Esophagus mucosa (tissue), 1 donor: Measurements from ENCODE around the gene NUDT4. TPM values are rescaled to one million over a fixed set of nuclear protein-coding genes. Genes with fewer than 3 reads are reported as not detected.
"Not testable (repeated sequence)": the region's sequence is repeated elsewhere in the genome, so short reads cannot be mapped to it uniquely, and the experiment has no call there.

Experiments used
- ATAC-seq: fragments of 200-7000 bp; cut with Tn5 transposase; one replicate; pipeline ENCODE4 v1.9.1; 2020
- total RNA-seq: library from RNA; stranded (reverse); gene quantifications from one replicate; pipeline ENCODE4 v1.2.4, GENCODE V29; 2023
- donor health status: DM: yes; HTN: yes; CAD: no.

NUDT4 gene
- total RNA-seq, 1 donor from 2014 or later: 21.6 TPM

DNA sequence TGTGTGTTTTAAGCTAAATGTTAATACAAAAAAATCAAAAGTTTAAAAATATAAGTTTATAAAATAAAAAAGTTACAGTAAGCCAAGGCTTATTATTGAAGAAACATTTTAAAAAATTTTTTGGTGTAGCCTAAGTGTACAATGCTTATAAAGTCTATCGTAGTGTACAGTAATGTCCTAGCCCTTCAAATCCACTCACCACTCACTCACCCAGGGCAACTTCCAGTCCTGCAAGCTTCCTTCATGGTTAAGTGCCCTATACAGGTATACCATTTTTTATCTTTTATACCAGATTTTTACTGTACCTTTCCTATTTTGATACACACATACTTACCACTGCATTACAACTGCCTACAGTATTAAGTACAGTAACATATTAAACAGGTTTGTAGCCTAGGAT is 52.1 kb downstream of the NUDT4 start:
- ATAC-seq: peak; percentile 39

DNA sequence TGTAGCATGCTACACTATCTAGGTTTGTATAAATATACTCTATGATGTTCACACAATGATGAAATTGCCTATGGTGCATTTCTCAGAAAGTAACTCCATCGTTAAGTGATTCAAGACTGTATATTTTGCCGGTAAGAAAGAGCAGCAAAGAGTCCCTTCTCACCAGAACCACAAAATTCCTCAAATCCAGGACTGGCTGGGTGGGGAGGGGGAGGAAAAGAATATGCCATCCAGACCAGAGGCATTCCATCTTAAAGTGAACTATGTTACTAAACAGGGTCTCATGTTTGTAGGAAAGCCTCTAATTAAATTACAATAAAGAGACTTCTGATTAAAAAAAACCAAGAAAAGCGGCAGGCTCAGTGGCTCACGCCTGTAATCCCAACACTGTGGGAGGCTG is 52.6 kb downstream of the NUDT4 start:
- ATAC-seq: no peak

DNA sequence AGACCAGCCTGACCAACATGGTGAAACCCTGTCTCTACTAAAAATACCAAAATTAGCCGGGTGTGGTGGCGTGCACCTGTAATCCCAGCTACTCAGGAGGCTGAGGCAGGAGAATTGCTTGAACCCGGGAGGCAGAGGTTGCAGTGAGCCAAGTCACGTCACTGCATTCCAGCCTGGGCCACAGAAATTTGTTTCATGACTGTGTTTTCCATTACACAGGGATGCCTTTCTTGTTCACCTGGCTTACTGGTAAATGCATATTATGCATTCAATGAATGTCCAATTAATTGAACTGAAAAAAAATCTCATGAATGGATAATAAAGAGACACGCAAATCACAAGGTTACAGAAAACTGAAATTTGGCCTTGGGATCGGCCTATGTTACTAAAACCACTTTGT is 54.3 kb downstream of the NUDT4 start:
- ATAC-seq: not testable (repeated sequence)

DNA sequence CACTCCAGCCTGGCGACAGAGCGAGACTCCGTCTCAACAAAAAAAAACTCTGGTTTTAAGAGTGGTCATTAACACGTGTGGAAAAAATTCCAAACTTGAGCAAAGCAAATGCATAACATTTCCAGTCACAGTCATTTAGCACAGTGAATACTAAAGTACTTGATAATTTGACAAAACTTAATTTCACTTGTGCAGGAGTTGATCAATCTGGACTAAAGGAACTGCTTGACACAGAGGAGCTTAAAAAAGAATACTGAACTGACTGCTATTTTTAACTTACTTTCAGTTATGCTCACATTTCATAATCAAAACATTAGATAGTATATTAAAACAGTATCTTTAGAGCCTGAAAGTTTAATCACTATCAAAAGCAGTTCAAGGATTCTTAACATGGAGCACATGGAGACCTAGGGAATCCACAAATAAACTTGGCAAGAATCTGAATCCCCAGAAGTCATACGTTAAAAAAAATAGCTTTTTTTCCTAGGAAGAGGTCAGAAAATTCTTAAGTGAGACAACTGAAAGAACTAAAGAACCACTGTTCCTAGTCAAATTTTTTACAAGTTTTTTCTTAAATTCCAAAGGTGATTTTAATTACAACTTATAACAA is 56.6 kb downstream of the NUDT4 start:
- no peak for ATAC-seq

DNA sequence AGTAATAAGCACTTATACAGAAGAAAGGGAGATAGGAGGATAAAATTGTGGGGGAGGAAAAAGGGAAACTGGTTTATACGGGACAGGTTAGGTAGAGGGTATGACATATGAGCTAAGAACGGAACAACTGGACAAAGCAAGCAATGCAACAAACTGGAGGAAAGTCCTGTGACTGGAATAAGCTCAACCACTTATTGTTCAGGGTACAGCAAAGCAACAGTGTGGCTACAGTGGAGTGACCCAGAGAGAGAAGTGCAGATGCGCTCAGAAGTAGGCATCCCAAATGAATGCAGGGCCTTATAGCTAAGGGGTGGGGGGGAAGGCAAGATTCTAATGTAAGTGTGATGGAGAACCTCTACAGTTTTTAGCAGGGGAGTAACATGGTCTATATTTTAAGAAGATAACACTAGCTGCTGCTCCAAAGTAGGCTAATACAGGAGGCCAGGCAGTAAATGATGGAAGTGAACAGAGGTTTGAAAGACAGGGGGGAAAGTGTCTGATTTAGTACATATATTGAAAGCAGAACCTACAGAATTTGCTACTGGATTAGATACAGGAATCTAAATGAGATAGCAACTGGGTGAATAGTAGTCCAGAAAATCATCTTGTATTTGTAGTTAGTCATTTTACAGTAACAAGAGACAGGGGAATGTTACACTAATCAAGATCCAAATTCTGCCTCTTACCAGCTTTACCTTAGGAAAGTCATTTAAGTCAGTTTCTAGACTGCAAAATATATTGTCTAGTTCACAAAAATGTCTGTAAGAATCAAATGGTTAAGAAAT is 60.7 kb downstream of the NUDT4 start:
- ATAC-seq: no peak

DNA sequence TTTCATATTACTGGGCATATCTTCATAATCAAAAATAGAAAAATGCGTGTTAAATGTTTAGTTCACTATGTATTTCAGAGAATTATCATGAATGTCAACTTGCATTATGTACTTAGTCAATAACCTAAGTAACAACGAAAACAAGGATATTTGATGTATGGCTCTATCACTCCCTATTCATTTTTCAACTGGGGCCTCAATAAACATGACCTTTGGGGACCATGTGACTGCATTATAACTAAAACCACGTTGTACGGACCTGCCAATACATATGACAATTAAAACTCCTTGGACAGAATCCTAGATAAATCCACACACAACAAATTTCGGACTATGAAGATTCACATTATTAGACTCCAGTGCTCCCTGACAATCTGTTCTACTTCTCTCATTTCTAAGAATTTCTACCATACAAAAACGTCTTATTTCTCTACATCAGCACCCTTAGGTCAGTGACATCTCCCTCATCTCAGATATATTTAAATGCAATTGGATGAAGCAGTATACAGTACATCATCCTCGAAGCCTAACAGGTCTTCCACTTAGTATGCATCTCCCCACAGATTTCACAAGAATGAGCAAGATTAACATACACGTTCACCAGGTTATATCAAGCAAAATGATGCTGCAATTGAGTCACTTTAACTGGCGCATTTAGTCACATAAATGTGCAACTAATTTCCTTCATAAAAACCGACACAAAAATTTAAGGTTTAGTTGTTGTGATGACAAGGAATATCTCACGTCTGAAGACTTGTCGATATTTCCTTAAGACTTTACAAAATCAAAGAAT is 62.5 kb downstream of the NUDT4 start:
- peak; percentile 15 for ATAC-seq

DNA sequence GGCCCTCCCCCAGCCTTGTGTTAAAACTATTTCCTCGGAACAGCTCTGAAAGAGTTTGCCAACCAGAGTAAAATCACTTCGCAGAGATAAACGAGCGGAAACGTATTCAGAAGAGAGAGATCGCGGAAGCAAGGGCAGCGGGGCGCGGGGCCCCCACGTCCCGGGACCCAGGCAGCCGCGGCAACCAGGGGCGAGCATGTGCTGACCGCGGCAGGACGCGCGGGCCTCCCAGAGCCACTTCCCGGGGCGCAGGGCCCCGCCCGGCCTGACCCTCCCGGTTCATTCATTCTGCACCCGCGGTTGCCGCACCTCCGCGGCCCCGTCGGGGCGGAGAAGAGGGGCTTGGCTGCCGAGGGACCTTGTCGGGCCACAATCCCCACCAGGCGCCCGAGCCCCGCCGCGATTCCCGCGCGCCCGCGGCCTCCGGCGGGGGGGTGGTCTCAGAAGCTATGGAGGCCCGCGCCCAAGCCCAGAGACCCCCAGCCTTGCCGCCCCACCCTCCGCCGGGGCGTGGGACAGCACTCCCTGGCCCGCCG is 63.4 kb downstream of the NUDT4 start:
- ATAC-seq: peak; percentile 14

DNA sequence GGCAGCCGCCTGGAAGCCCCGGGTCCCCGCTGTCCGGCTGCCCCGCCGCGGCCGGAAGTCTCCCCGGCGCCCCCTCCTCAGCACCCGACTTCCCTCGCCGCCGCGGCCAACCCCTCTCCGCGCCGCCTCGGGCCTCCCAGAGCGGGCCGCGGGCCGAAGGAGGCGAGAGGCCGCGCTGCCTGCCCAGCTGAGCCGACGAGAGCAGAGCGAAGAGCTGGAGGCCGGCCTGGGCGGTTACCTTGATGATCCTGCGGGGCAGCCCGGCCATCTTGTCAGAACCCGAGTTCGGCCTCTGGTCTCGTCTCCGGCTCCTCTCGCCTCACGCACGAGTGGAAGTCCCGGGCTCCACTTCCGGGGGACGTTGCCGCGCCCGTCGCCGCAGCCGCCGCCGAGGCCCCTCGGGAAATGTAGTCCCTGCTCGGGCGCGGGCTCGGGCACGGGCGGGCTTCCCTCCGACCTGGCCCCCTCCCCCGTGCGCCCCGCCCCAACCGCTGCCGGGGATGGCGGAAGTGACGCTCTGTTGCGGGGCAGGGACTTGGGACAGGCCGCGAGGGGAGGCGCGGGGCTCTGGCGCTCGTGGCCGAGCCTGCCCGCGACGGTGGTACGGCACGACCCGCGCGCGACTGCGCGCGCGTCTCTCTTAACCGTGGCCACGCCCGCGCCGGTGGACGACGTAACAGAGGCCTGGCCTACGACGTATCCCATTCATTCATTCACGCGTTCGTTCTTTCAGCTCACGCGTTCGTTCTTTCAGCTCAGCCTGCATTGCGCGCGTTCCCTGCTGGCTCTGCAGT is 64.1 kb downstream of the NUDT4 start, which contains the start of gene UBE2N:
TSS of gene UBE2N (minus strand) at position 331 of the 794 bp plus-strand sequence. CDS start at position 268, 63 bp downstream.
- peak; percentile 95 for ATAC-seq

DNA sequence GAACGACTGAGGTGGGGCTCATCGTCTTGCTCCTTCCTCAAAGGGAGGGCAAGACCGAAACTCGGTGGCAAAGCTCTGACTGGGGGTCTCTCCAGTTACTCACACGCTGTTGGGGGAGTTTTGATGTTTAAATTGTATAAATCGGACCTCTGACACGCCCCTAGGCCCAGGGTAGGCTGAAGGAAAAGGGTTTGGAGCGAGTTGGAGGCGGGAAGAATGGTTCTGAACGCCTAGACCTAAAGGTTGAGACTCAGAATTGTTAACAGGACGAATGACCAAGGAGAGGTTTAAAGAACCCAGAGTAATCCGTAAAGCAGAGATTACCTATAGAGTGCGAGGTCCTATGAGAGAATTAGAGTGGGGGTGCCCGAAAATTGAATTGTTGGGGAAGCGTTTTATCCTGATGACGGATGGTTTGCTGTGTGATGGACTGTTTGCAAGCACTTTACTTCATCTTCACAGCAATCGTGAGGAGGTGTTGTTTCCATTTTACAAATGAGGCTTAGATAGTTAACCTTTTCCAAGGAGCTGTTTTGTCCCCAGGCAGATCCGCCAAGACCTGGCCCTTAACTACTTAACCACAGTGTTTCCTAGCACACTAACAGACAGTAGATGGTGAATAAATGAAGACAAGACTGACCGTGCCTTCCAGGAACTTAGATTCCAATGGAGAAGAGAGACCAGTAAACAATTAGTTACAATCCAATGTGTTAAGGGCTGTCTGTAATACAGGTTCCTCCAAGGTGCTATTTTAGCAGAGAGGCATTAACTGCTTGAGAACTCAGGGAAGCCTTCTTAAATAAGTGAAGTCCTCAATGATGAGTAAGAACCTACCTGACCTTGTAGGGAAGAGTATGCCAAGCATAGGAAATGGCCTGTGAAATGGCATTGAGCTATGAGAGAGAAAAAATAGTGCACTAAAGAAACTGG is 65.0 kb downstream of the NUDT4 start:
- ATAC-seq: peak; percentile 19

DNA sequence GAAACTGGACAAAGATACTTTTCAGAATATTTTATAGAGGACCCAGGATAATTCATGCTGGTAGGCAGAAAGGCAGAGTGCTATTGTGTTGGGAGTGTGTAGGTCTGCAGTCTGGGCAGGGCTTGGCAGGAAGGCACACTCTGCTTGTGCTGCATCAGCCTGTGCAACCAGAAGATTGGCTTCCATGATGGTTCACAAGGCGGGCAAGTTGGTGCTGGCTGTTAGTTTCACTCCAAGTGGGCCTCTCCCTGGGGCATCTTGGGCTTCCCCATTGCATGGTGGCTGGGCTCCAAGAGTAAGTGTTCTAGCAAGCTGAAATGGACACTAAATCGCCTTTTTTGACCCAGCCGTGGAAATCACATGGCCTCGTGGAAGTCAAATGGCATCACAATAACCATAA is 65.9 kb downstream of the NUDT4 start:
- peak; percentile 40 for ATAC-seq

DNA sequence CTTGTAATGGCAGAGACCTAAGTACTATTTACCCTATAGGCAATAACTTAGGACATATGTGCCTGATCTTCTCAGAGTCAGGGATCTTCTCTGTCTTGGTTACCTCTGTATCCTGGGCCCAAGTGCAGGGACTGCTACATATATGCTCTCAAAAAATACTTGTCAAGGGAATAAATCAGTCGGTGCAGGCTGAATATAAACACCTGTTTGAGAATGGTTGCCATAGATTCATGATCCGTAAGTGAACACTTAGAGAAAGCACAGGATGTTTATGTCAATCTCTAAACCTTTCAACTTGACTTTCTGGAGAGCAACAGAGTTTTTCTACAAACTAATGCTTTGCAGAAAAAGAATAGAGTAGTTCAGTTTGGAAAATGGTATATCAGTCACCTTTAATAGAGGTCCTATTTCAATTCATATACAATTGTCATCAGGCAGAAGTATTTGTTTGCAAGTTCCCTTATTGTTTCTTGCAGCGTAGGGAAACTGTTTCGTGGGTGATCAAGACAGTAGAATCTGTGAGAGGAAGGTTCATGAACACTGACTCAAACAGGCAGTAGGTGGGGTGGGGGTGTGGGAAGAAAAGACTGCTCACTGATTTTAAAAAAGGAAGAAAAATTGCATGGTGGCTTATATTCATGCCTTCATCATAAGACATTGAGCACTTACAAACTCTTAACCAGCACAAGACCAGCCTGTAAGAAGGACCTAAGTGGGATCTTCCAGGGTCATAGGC is 70.0 kb downstream of the NUDT4 start:
- ATAC-seq: no peak

DNA sequence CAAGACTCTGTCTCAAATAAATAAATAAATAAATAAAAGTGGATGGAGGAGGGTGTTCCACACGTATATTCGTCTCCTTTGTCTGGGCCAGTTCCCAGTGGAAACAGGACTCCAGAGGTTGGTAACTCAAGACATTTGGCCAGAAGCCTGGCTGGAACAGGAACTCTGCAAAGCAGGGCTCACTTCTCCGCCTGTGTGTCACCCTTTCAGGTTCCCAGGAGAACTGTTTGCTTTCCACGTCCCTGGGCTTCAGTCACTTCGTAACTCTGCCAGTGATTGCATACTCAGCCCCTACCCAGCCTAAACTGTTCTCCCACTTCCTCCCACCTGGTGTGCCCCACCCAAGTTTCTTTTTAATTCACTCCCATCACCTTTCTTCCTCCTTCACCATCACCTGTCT is 71.1 kb downstream of the NUDT4 start:
- ATAC-seq: peak; percentile 53

DNA sequence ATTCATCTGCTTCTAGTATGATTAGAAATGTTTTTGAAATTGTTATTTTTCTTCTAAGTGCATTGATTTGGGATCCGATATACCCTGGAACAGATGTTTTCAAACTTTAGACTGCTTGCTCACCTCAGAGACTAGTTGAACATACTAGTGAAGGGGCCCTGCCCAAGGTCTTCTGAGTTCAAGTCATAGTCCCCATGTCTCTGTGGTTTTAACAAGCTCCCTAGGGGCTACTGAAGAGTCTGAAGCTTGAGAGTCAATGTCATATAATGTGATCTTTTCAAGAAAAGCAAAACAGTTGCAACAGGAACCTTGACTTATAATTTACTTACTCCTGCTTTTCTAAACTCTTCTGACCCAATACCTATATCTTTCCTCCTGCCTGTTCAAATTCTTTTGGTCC is 71.6 kb downstream of the NUDT4 start:
- no peak for ATAC-seq

DNA sequence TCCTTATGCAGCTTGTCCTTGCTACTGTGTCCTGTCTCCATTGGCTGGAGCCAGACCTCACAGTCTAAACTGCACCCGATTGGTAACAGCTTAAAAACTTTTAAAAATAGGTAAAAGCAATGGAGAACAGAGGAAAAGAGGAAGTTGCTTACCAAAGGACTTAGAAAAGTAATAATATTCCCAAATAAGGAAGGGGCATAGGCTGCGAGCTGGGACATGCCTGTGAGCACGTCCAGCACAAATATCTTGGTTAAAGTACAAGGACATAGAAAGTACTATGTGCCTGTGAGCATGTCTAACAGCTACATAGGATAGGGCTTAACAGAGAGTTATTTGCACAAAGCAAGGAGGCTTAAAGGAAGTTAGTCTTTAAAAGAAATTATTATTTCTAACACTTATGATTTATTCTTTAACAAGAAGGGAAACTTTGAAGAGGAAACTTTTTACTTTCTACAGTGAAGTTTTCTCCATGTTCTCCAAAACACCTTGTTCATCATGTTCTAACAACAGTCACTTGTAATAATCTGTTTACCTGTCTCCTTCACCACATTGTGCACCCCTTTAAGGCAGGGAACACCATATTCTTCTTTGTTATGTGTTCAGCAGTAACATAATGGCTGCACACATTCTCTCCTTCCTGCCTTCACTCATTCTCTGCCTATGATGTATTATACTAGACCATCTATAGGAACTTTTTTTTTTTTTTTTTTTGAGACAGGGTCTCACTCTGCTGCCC is 73.9 kb downstream of the NUDT4 start:
- no peak for ATAC-seq

DNA sequence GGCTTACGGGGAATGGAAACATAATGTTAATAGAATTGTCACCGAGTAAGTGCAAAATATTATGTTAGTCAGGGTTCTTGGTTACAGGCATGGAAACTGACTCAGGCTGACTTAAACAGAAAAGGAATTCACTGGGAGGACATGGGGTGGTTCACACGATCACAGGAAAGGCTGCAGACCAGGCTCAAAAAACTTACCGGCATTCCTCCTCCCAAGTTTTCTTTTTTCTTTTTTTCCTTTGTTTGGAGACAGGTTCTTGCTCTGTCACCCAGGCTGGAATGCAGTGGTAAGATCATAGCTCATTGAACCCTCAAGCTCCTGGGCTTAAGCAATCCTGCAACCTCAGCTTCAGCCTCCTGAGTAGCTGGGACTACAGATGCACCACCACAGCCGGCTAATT is 75.9 kb downstream of the NUDT4 start:
- ATAC-seq: no peak

DNA sequence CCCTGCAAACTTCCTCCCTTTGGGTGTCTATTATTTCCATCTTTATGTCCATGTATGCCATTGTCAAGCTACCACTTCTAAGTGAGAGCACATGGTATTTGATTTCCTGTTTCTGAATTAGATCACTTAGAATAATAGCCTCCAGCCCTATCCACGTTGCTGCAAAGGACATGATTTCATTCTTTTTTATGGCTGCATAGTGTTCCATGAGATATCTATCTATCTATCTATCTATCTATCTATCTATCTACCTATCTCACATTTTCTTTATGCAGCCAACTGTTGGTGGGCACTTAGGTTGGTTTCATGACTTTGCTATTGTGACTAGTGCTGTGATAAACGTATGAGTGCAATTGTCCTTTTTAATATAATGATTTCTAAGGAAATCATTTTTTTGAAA is 78.4 kb downstream of the NUDT4 start:
- ATAC-seq: no peak
